T-cell (primary cell): Measurements from ENCODE around the gene ZNF716. TPM values are rescaled to one million over a fixed set of nuclear protein-coding genes. Genes with fewer than 3 reads are reported as not detected.

ENCODE experiments used
- ATAC-seq, 4 experiments: fragments of 200-7000 bp in 3 of 4; fragments of 150-1000 bp in 1 of 4; cut with Tn5 transposase; replicated peaks in 1 of 4; 1 replicate in 3 of 4; 2 replicates in 1 of 4; pipeline ENCODE4 v1.10.0; 2021; ENCODE audit warnings: moderate library complexity in 3 of 4, mild to moderate bottlenecking in 2 of 4, moderate number of reproducible peaks in 1 of 4
- CTCF ChIA-PET, 2 donors: fragments of 300-600 bp; sonication (Branson Sonifier 250); formaldehyde crosslinking; loops; one replicate each; lab custom pipeline; 2022; ENCODE audit warnings: antibody characterized with exemption in 2 of 2; lab: Charles Lee
- POLR2A ChIA-PET, 2 donors: fragments of 300-600 bp; sonication (Branson Sonifier 250); formaldehyde crosslinking; loops; one replicate each; lab custom pipeline; 2022; ENCODE audit warnings: antibody characterized with exemption in 2 of 2; lab: Charles Lee
- DNase-seq, 35 experiments: peaks; one replicate each; pipeline versions ENCODE4 v3.0.0 to v3.0.0-alpha.2; 2013 to 2023
- H3K27ac ChIP-seq: one replicate; pipeline ENCODE4 v1.5.1; 2013; ENCODE audit warnings: low read length
- H3K27me3 ChIP-seq, 2 experiments: replicated peaks in 1 of 2; 1 replicate in 1 of 2; 2 replicates in 1 of 2; pipeline versions ENCODE4 v1.6.1 to v1.7.0; 2013; ENCODE audit warnings: low read length in 1 of 2, mixed read lengths in 1 of 2; ENCODE audit not compliant: control insufficient read depth in 2 of 2, insufficient read depth in 2 of 2; ENCODE audit errors: extremely low read depth in 1 of 2
- H3K36me3 ChIP-seq, 2 donors: 1 replicate in 1 of 2; 2 replicates in 1 of 2; pipeline versions ENCODE4 v1.6.1 to v1.7.0; 2013; ENCODE audit warnings: low read length in 1 of 2; ENCODE audit not compliant: control insufficient read depth in 2 of 2, insufficient read depth in 1 of 2; ENCODE audit errors: extremely low read depth in 1 of 2
- H3K4me1 ChIP-seq, 2 experiments: 1 replicate in 1 of 2; 2 replicates in 1 of 2; pipeline versions ENCODE4 v1.6.1 to v1.7.0; 2013; ENCODE audit warnings: low read length in 2 of 2, mixed read lengths in 1 of 2; ENCODE audit not compliant: insufficient read depth in 2 of 2, control insufficient read depth in 1 of 2; ENCODE audit errors: extremely low read depth in 1 of 2
- H3K4me3 ChIP-seq, 2 donors: 1 replicate in 1 of 2; 2 replicates in 1 of 2; pipeline versions ENCODE4 v1.5.1 to v1.7.0; 2013; ENCODE audit warnings: mild to moderate bottlenecking in 2 of 2, low read length in 1 of 2, moderate library complexity in 1 of 2; ENCODE audit not compliant: control insufficient read depth in 1 of 2; ENCODE audit errors: extremely low read depth in 1 of 2
- H3K9me3 ChIP-seq: 2 replicates; pipeline ENCODE4 v1.7.0; 2013
- H3K27ac Mint-ChIP-seq, 2 donors: one replicate each; pipeline ENCODE4 v1.8.0; 2020 to 2021; ENCODE audit warnings: mild to moderate bottlenecking in 2 of 2, mixed read lengths in 2 of 2
- H3K27me3 Mint-ChIP-seq, 2 donors: one replicate each; pipeline ENCODE4 v1.8.0; 2021 to 2022; ENCODE audit warnings: mixed read lengths in 2 of 2
- H3K36me3 Mint-ChIP-seq: one replicate; pipeline ENCODE4 v1.8.0; 2021; ENCODE audit warnings: mixed read lengths
- H3K4me1 Mint-ChIP-seq, 3 donors: one replicate each; pipeline ENCODE4 v1.8.0; 2020 to 2022; ENCODE audit warnings: mixed read lengths in 3 of 3, mild to moderate bottlenecking in 1 of 3
- H3K4me3 Mint-ChIP-seq, 3 donors: one replicate each; pipeline ENCODE4 v1.8.0; 2020 to 2022; ENCODE audit warnings: mild to moderate bottlenecking in 3 of 3, mixed read lengths in 3 of 3, moderate library complexity in 3 of 3
- H3K9me3 Mint-ChIP-seq, 3 donors: one replicate each; pipeline ENCODE4 v1.8.0; 2020 to 2022; ENCODE audit warnings: mixed read lengths in 3 of 3
- WGBS: methylation state at CpG from one replicate; pipeline ENCODE4 v1.1.5; 2013; ENCODE audit warnings: missing lambda C conversion rate; ENCODE audit not compliant: insufficient coverage; 5-methylcytosine and 5-hydroxymethylcytosine counted together
- total RNA-seq, 35 experiments: library from RNA in 6 of 35; stranded (reverse) in 6 of 35; fragments of 120-200 nt in 1 of 35; gene quantifications; one replicate each; pipeline versions ENCODE4 v1.2.1 to v1.2.4 and lab custom pipeline; 2013 to 2026

Gene ZNF716
- total RNA-seq, 5 donors from 2014 or later (not counting 1 experiment from before 2014, with no cell fraction given), result not detected

DNA sequence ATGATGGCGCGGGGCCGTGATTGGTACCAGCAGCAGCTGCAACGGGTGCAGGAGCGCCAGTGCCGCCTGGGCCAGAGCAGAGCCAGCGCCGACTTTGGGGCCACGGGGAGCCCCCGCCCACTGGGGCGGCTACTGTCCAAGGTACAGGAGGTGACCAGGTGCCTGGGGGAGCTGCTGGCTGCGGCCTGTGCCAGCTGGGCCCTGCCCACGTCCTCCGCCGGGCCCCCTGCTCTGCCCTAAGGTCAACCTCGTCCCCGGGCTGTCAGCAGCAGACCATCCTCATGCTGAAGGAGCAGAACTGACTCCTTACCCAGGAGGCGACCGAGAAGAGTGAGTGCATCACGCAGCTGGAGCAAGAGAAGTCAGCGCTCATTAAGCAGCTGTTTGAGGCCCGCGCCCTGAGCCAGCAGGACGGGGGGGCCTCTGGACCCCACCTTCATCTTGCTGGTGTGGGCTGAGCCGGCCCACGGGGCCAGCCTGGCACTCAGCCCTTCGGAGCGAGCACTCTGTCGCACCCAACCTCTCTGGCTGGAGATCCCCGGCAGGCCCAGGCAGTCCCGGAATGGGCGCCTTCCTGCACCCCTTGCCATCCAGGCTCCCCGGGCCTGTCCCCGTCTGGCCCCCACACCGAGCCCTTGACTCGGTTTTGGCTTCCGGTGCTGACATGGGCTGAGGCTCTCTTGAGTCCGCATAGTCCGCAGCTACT is 24.6 kb upstream of the ZNF716 start:
- POLR2A ChIA-PET, result no interaction called here
- Mint-ChIP-seq H3K4me3 (no peak overlapping the region), H3K4me1 (no peaks in the 10 kb centered on the region), H3K27ac (no peak overlapping the region), H3K36me3 (no peaks in the 10 kb centered on the region), H3K9me3 (peaks cover 13 to 25% (median 21%) of the 10 kb centered on the region in 3 donors), H3K27me3 (no peaks in the 10 kb centered on the region)
- no peaks in the 10 kb centered on the region for H3K9me3 ChIP-seq
- no peak overlapping the region for H3K27ac ChIP-seq
- CTCF ChIA-PET, result no interaction called here
- no peaks in the 10 kb centered on the region for H3K4me1 ChIP-seq
- no peaks in the 10 kb centered on the region for H3K36me3 ChIP-seq
- no peak overlapping the region for H3K4me3 ChIP-seq
- peaks cover 0 to 3% of the 10 kb centered on the region in 2 experiments for H3K27me3 ChIP-seq
- ATAC-seq (no peak), DNase-seq (no peak)
- WGBS, result 79% methylated on average over 39 of the region's 39 CpGs

- no peak overlapping the region for H3K27ac ChIP-seq
- ChIA-PET POLR2A (no interaction called here), CTCF (no interaction called here)
- peaks cover 0 to 3% of the 10 kb centered on the region in 2 experiments for H3K27me3 ChIP-seq
- WGBS, result 93% methylated on average over 17 of the region's 29 CpGs
- no peaks in the 10 kb centered on the region for H3K36me3 ChIP-seq
- no peak for DNase-seq
- no peaks in the 10 kb centered on the region for H3K4me1 ChIP-seq
- H3K9me3 Mint-ChIP-seq, result peaks cover 17 to 24% (median 20%) of the 10 kb centered on the region in 3 donors
- H3K27me3 Mint-ChIP-seq, result no peaks in the 10 kb centered on the region
- no peak overlapping the region for H3K27ac Mint-ChIP-seq
- no peaks in the 10 kb centered on the region for H3K4me1 Mint-ChIP-seq
- no peaks in the 10 kb centered on the region for H3K36me3 Mint-ChIP-seq
- no peaks in the 10 kb centered on the region for H3K9me3 ChIP-seq
- no peak overlapping the region for H3K4me3 ChIP-seq
- no peak overlapping the region for H3K4me3 Mint-ChIP-seq
- no peak for ATAC-seq
Measured at GRCh38 chr7:57425969-57426628, 23.9 kb upstream of the ZNF716 start.

DNA sequence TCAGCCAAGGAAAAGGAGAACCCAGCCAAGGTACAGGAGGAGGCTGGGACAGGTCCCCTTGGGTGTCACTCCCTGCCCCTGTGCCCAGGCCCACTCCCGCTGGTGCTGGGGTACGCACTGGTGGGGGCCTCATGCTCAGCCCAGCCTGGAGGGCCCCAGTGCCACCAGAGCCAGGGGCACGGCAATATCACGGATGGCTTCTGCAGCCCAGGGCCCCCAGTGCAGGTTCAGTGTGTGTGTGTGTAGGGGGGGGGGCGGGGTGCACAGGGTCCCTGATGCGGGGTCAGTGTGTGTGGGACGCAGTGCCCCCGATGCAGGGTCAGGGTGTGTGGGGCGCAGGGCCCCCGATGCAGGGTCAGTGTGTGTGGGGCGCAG is 23.4 kb upstream of the ZNF716 start:
- no peak overlapping the region for H3K27ac Mint-ChIP-seq
- Histone ChIP-seq H3K27me3 (peaks cover 0 to 3% of the 10 kb centered on the region in 2 experiments), H3K27ac (no peak overlapping the region), H3K4me1 (no peaks in the 10 kb centered on the region), H3K9me3 (no peaks in the 10 kb centered on the region), H3K36me3 (no peaks in the 10 kb centered on the region), H3K4me3 (no peak overlapping the region)
- ATAC-seq (no peak), DNase-seq (no peak)
- ChIA-PET CTCF (no interaction called here), POLR2A (no interaction called here)
- WGBS, result 95% methylated on average over 10 of the region's 11 CpGs
- H3K4me1 Mint-ChIP-seq, result no peaks in the 10 kb centered on the region
- no peak overlapping the region for H3K4me3 Mint-ChIP-seq
- no peaks in the 10 kb centered on the region for H3K36me3 Mint-ChIP-seq
- peaks cover 13 to 22% (median 18%) of the 10 kb centered on the region in 3 donors for H3K9me3 Mint-ChIP-seq
- no peaks in the 10 kb centered on the region for H3K27me3 Mint-ChIP-seq

DNA sequence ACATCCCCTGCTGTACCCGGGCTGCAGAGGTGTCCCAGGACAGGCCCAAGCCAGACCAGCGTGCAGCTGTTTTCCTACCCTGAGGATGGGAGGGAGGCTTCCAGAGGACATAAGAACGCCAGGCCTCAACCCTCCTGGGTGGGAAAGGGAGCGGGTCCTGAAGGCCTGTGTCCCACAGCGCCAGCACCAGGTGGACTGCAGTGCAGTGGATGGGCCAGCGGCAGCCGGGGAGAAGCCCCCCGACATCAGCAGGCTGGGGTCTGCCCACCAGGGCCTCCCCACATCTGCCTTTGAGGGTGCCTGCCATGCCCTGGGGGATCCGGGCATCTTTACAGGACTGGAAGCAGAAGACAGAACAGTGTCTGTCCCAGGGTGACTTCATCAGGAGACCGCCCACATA is 22.8 kb upstream of the ZNF716 start:
- Mint-ChIP-seq H3K27ac (no peak overlapping the region), H3K36me3 (no peaks in the 10 kb centered on the region), H3K9me3 (peaks cover 13 to 26% (median 22%) of the 10 kb centered on the region in 3 donors), H3K4me3 (no peak overlapping the region), H3K27me3 (no peaks in the 10 kb centered on the region), H3K4me1 (no peaks in the 10 kb centered on the region)
- Histone ChIP-seq H3K4me1 (no peaks in the 10 kb centered on the region), H3K4me3 (no peak overlapping the region), H3K36me3 (no peaks in the 10 kb centered on the region), H3K27me3 (peaks cover 0 to 3% of the 10 kb centered on the region in 2 experiments), H3K27ac (no peak overlapping the region), H3K9me3 (no peaks in the 10 kb centered on the region)
- ATAC-seq (no peak), DNase-seq (no peak)
- ChIA-PET POLR2A (no interaction called here), CTCF (no interaction called here)
- 89% methylated on average over 8 of the region's 10 CpGs for WGBS

DNA sequence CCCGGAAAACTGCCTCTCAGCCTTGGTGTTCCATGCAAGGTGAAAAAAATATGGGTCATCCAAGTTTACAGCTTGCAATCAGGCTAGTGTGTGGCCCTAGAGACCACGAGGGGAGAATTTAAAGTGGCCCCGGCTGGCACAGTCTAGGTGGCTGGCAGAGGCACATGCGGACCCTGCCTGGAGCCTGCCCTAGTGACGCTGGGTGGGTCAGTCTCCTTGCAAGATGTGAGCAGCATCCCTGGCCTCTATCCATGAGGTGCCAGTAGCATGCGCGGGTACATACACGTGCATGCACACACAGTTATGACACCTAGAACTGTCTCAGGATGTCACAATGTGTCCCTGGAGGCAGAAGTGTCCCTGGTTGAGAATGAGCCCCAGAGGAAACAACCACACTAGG is 22.4 kb upstream of the ZNF716 start:
- WGBS, result 94% methylated on average over 8 of the region's 8 CpGs
- H3K9me3 Mint-ChIP-seq, result peaks cover 13 to 28% (median 25%) of the 10 kb centered on the region in 3 donors
- Histone ChIP-seq H3K36me3 (no peaks in the 10 kb centered on the region), H3K9me3 (no peaks in the 10 kb centered on the region), H3K4me1 (no peaks in the 10 kb centered on the region), H3K27me3 (peaks cover 0 to 3% of the 10 kb centered on the region in 2 experiments), H3K4me3 (no peak overlapping the region), H3K27ac (no peak overlapping the region)
- no peaks in the 10 kb centered on the region for H3K27me3 Mint-ChIP-seq
- DNase-seq, result no peak
- ChIA-PET CTCF (no interaction called here), POLR2A (no interaction called here)
- H3K27ac Mint-ChIP-seq, result no peak overlapping the region
- ATAC-seq, result no peak
- no peak overlapping the region for H3K4me3 Mint-ChIP-seq
- H3K36me3 Mint-ChIP-seq, result no peaks in the 10 kb centered on the region
- no peaks in the 10 kb centered on the region for H3K4me1 Mint-ChIP-seq

GRCh38 chr7:57432583-57432982 is 17.4 kb upstream of the ZNF716 start:
- no peak overlapping the region for H3K4me3 ChIP-seq
- WGBS, result no CpG with 5 or more reads among the region's 3 CpGs
- ChIA-PET CTCF (no interaction called here), POLR2A (no interaction called here)
- no peaks in the 10 kb centered on the region for H3K9me3 ChIP-seq
- H3K4me1 ChIP-seq, result no peaks in the 10 kb centered on the region
- Mint-ChIP-seq H3K27ac (no peak overlapping the region), H3K9me3 (peaks cover 13 to 30% (median 28%) of the 10 kb centered on the region in 3 donors), H3K36me3 (no peaks in the 10 kb centered on the region), H3K4me1 (no peaks in the 10 kb centered on the region), H3K27me3 (no peaks in the 10 kb centered on the region), H3K4me3 (no peak overlapping the region)
- DNase-seq (no peak), ATAC-seq (no peak)
- no peak overlapping the region for H3K27ac ChIP-seq
- H3K27me3 ChIP-seq, result no peaks in the 10 kb centered on the region
- no peaks in the 10 kb centered on the region for H3K36me3 ChIP-seq
